NCI-H2196 (cell line): ENCODE data around the gene C1QTNF12.
"Not testable (repeated sequence)": the region's sequence is repeated elsewhere in the genome, so short reads cannot be mapped to it uniquely, and the experiment has no call there.

Experiments
- DNase-seq: peaks from one replicate; lab custom pipeline; 2025; ENCODE audit not compliant: unreplicated experiment; lab: John Stamatoyannopoulos, UW

The C1QTNF12 gene

GRCh38 chr1:1259951-1260600, 13.6 kb upstream of the C1QTNF12 start:
- DNase-seq = no peak

DNA sequence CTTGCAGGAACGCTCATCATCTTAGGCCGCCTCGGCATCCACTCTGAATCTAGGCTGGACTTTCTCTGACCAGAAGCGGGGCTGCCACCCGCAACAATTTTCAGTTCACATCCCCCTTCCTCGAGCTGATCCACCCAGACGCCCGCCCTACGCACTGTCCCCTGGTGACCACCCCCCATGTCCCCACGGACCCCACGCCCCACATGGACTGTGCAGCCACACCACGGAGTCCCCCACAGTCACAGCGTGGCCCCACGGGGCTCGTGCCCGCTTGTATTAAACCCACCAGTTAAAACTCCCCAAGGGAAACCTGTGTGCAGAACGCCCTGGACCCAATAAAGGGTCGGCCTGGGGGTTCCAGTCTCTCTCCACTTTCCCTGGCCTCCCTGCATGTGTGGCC, 13.0 kb upstream of the C1QTNF12 start:
- no peak for DNase-seq

DNA sequence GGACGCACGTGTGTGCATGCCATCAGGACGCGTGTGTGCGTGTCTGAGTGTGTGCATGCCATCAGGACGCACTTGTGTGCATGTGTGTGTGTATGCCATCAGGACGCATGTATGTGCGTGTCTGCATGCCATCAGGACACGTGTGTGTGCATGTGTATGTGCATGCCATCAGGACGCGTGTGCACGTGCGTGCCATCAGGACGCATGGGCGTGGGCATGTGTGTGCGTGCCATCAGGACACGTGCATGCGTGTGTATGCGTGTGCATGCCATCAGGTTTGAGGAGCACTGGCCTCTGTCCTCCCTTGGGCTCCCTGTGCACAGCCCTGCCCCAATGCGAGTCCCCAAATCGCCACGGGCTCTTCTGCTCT, 12.6 kb upstream of the C1QTNF12 start:
- no peak for DNase-seq

GRCh38 chr1:1256956-1257871, 10.7 kb upstream of the C1QTNF12 start:
- DNase-seq = no peak

DNA sequence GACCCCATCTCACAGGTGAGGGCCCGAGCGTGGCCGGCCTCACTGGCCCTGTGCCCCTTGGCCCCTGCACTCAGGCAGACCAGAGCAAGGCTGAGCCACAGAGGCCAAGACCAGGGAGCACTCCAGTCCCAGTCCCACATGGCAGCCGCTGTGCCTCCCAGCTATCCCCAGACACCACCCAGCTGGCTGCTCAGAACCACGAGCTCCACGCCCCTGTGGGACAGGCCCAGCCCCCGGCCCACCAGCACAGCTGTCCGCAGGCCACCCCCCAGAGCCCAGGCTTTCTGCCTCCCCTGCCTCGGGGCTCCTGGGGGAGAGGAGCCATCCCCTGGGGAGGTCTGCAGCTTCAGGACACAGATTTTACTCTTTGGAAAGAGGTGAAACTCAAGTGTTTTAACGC, 9.1 kb upstream of the C1QTNF12 start:
- DNase-seq = no peak

DNA sequence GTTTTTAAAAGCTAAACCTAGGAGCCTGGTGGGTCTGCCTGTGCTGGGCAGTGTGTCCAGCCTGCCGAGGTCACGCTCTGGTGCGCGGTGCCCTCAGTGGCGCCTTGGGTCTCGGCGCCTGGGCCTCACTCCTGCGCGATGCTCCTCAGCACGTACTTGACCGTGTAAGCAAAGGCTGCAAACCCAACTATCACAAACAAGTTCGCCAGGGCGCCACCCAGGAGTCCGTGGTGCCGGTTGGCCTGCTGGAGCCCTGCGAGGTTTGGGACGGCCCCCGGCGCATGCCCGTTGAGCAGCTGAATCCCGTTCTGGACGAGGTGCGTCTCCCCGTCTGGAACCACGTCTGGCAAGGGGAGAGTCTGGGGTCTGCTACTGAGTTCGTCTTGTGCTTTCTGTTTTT, 8.6 kb upstream of the C1QTNF12 start:
- no peak for DNase-seq

GRCh38 chr1:1254667-1254998, 8.1 kb upstream of the C1QTNF12 start:
- DNase-seq = no peak

DNA sequence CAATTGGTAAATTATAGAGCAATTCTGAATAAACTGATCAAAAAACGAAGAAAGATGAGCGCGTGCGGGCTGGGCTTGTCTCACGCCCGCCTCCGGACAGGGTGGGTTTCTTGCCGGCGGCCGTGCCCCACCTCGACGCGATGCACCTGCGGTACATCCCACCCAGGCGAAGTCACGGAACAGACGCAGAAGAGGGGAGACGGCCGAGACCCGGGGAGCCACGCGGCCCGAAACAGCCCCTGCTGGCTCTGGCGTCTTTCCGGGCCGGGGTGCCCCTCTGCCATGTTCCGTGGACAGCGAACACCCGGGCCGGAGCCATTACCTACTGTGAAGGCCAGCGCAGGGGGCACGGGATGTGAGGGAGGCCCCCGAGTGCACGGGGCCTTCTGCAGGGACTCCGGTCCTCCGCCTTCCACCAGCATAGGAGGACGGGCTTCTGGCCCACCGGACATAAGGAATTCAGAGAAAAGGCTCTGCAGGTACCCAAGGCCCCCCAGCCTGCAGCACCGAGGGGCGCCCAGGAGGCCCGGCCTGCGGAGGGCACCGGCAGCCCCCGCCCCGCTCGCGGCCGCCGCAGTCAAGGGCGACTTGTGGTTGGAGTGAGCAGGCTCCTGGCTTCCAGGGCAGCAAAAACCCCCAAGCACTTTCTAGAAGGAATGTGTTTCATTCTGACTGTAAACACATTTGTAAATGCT, 7.6 kb upstream of the C1QTNF12 start:
- no peak for DNase-seq

GRCh38 chr1:1253314-1253713, 6.8 kb upstream of the C1QTNF12 start:
- no peak for DNase-seq

- DNase-seq = peak; percentile 76
Observed at GRCh38 chr1:1250786-1251284, 4.3 kb upstream of the C1QTNF12 start.

DNA sequence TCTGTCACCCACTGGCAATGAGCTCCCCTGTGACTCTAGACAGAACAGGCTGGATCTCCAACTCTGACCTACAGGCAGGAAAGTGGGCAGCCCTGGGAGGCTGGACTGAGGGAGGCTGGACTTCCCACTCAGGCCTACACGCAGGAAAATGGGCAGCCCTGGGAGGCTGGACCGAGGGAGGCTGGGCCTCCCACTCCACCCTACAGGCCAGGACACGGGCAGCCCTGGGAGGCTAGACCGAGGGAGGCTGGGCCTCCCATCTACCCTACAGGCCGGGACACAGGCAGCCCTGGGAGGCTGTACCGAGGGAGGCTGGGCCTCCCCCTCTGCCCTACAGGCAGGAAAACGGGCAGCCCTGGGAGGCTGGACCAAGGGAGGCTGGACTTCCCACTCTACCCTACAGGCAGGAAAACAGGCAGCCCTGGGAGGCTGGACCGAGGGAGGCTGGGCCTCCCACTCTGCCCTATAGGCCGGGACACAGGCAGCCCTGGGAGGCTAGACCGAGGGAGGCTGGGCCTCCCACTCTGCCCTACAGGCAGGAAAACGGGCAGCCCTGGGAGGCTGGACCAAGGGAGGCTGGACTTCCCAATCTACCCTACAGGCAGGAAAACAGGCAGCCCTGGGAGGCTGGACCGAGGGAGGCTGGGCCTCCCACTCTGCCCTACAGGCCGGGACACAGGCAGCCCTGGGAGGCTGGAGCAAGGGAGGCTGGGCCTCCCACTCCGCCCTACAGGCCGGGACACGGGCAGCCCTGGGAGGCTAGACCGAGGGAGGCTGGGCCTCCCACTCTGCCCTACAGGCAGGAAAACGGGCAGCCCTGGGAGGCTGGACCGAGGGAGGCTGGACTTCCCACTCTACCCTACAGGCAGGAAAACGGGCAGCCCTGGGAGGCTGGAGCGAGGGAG, 1.7 kb upstream of the C1QTNF12 start:
- DNase-seq = not testable (repeated sequence)

- DNase-seq = no peak
Observed at GRCh38 chr1:1247341-1247913, 905 bp upstream of the C1QTNF12 start.

- DNase-seq = no peak
Observed at GRCh38 chr1:1245817-1246576, 525 bp downstream of the C1QTNF12 start.

- DNase-seq = no peak
Observed at GRCh38 chr1:1245178-1245816, 1.2 kb downstream of the C1QTNF12 start.

DNA sequence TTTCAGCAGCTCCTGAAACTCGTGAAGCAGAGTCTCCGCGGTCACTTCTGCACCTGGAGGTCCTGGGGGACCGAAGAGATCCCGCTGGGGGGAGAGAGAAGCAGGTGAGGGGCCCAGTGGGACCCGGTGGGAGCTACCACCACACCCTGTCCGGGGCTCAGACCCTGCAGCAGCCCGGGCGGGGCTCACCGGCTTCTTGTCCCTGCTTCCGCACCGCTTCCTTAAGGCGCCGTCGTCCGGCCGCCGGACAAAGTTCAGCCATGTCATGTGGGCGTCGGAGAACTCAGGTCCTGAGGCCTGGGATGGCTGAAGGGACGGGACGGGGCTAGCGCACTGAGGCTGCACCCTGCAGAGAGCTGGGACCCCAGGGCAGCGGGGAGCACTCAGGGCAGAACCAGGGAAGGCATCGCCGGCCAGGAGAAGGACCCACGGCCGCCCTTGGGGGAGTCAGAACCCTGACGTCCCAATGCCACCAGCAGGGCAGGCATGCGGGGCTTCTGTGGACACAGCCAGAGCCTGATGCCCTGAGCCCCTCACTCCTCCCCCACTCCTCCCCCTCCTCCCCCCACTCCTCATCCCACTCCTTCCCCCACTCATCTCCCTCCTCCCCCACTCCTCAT, 2.2 kb downstream of the C1QTNF12 start:
- no peak for DNase-seq

DNA sequence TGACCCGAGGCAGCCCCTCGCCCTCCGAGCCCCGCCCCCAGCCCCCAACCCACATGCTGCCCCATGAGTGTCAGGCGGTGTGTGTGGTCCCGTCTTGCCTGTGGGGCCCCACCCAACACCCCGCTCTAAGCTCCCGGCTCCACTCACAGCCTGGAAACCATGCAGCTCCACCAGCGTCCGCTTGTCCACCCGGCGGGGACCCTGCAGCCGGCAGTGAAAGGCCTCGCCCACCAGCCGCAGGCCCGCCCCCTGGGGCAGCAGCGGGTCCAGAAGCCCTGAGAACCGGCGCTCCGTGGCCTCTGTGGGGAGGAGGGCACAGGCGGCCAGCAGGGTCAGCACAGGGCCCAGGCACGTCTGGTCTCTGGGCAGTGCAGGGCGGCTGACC, 2.7 kb downstream of the C1QTNF12 start:
- no peak for DNase-seq

- DNase-seq = no peak
Observed at GRCh38 chr1:1243266-1243660, 3.3 kb downstream of the C1QTNF12 start.

GRCh38 chr1:1242461-1243265, 3.9 kb downstream of the C1QTNF12 start:
- no peak for DNase-seq
